GM12878 (cell line): ENCODE measurements around the gene PRDM2. TPM values are rescaled to one million over a fixed set of nuclear protein-coding genes. Genes with fewer than 3 reads are reported as not detected.
A peak's percentile ranks its signal among the peaks of the same experiment; 100 is the strongest.

Experiments used
- ATAC-seq: fragments of 200-7000 bp; cut with Tn5 transposase; 3 replicates; pipeline ENCODE4 v1.9.1; 2020; ENCODE audit warnings: mild to moderate bottlenecking, moderate library complexity
- BruUV-seq: library from RNA; stranded (reverse); fragments of 400-500 nt; replicated peaks from 2 replicates; lab custom pipeline; 2021; lab: Mats Ljungman, UMichigan
- CTCF ChIA-PET: fragments of 300-600 bp; sonication (Branson Sonifier 250); formaldehyde crosslinking; extraction: SDS; loops from one replicate; lab custom pipeline; 2021; ENCODE audit warnings: inconsistent platforms; lab: Yijun Ruan, JAX
- POLR2A ChIA-PET: fragments of 350-600 bp; formaldehyde crosslinking; extraction: SDS; loops from one replicate; lab custom pipeline; 2021; ENCODE audit warnings: inconsistent platforms; lab: Charles Lee
- RAD21 ChIA-PET: fragments of 300-600 bp; sonication (Branson Sonifier 250); formaldehyde crosslinking; loops from one replicate; lab custom pipeline; 2023; ENCODE audit warnings: antibody characterized with exemption; ENCODE audit not compliant: unreplicated experiment; lab: Charles Lee
- SMC1A ChIA-PET: fragments of 300-600 bp; sonication (Branson Sonifier 250); formaldehyde crosslinking; loops from one replicate; lab custom pipeline; 2023; ENCODE audit not compliant: unreplicated experiment, uncharacterized antibody; lab: Charles Lee
- DNase-seq: peaks from one replicate; pipeline ENCODE4 v3.0.0-alpha.2; 2011; ENCODE audit warnings: low read depth, low spot score
- FAIRE-seq: peaks from 3 replicates; lab custom pipeline; 2011; peaks lifted over from hg19 to GRCh38; lab: Jason Lieb, UNC
- H2AFZ ChIP-seq: 2 replicates; pipeline ENCODE4 v1.6.0; 2011; ENCODE audit warnings: low read depth, low read length, control low read depth; ENCODE audit not compliant: control insufficient read depth
- H3K27ac ChIP-seq: 2 replicates; pipeline ENCODE4 v1.5.1; 2011; ENCODE audit warnings: control low read depth; ENCODE audit not compliant: control insufficient read depth, insufficient read depth
- H3K27me3 ChIP-seq, 2 experiments: replicated peaks in 1 of 2; 2 replicates each; pipeline versions ENCODE4 v1.6.0 to v1.6.1; 2011; ENCODE audit warnings: low read length in 1 of 2; ENCODE audit not compliant: control insufficient read depth in 2 of 2, insufficient read depth in 2 of 2
- H3K36me3 ChIP-seq, 2 experiments: 2 replicates each; pipeline ENCODE4 v1.5.1; 2011; ENCODE audit warnings: low read length in 1 of 2; ENCODE audit not compliant: control insufficient read depth in 2 of 2, insufficient read depth in 2 of 2
- H3K4me1 ChIP-seq: 2 replicates; pipeline ENCODE4 v1.6.1; 2011; ENCODE audit warnings: mild to moderate bottlenecking, low read length, moderate library complexity, mixed read lengths; ENCODE audit not compliant: control insufficient read depth, insufficient read depth
- H3K4me2 ChIP-seq: 2 replicates; pipeline ENCODE4 v1.6.0; 2011; ENCODE audit warnings: control low read depth; ENCODE audit not compliant: control insufficient read depth, insufficient read depth
- H3K4me3 ChIP-seq: fragments of 200-600 bp; sonication (generic); 2 replicates; pipeline ENCODE4 v1.5.1; 2016
- H3K79me2 ChIP-seq: 2 replicates; pipeline ENCODE4 v1.6.0; 2011; ENCODE audit warnings: low read length; ENCODE audit not compliant: control insufficient read depth, insufficient read depth
- H3K9ac ChIP-seq: 2 replicates; pipeline ENCODE4 v1.8.0; 2011; ENCODE audit warnings: low read length, control low read depth, mixed read lengths; ENCODE audit not compliant: control insufficient read depth, insufficient read depth
- H3K9me3 ChIP-seq: replicated peaks from 3 replicates; pipeline ENCODE4 v1.5.1; 2011; ENCODE audit warnings: mild to moderate bottlenecking, low read length; ENCODE audit not compliant: control insufficient read depth, insufficient read depth
- H4K20me1 ChIP-seq: 2 replicates; pipeline ENCODE4 v1.6.0; 2011; ENCODE audit not compliant: control insufficient read depth, insufficient read depth
- BACH1 ChIP-seq: fragments of 450-650 bp; IDR thresholded peaks from 2 replicates; pipeline ENCODE4 v1.6.1; 2017; ENCODE audit warnings: mild to moderate bottlenecking, borderline replicate concordance
- BHLHE40 ChIP-seq, 2 experiments: fragments of 450-650 bp in 1 of 2; IDR thresholded peaks; 2 replicates each; pipeline ENCODE4 v1.6.1; 2011 to 2017; ENCODE audit warnings: low read depth in 2 of 2, borderline replicate concordance in 1 of 2, improper control_type of control experiment in 1 of 2, low read length in 1 of 2, mild to moderate bottlenecking in 1 of 2
- BRCA1 ChIP-seq: IDR thresholded peaks from 2 replicates; pipeline ENCODE4 v1.6.1; 2011; ENCODE audit warnings: low read depth, low read length, improper control_type of control experiment
- CREB1 ChIP-seq: IDR thresholded peaks from 2 replicates; pipeline ENCODE4 v1.6.1; 2012; ENCODE audit warnings: low read depth, mild to moderate bottlenecking, inconsistent platforms
- GABPA ChIP-seq: IDR thresholded peaks from 2 replicates; pipeline ENCODE4 v1.6.1; 2014; ENCODE audit warnings: antibody characterized with exemption, low read depth, mild to moderate bottlenecking, inconsistent platforms
- HSF1 ChIP-seq: fragments of 150-350 bp; IDR thresholded peaks from 2 replicates; pipeline ENCODE4 v1.6.1; 2014; ENCODE audit warnings: mild to moderate bottlenecking, low read depth, low read length
- IRF5 ChIP-seq: fragments of 450-650 bp; IDR thresholded peaks from 2 replicates; pipeline ENCODE4 v1.6.1; 2017; ENCODE audit warnings: borderline replicate concordance
- MAX ChIP-seq: IDR thresholded peaks from 2 replicates; pipeline ENCODE4 v1.6.1; 2012; ENCODE audit warnings: low read depth, low read length, improper control_type of control experiment
- NFYA ChIP-seq: IDR thresholded peaks from 2 replicates; pipeline ENCODE4 v1.6.1; 2011; ENCODE audit warnings: low read depth, mild to moderate bottlenecking, low read length, improper control_type of control experiment, borderline replicate concordance
- PKNOX1 ChIP-seq: fragments of 450-650 bp; IDR thresholded peaks from 2 replicates; pipeline ENCODE4 v1.6.1; 2016; ENCODE audit warnings: mild to moderate bottlenecking
- RUNX3 ChIP-seq: IDR thresholded peaks from 2 replicates; pipeline ENCODE4 v1.6.1; 2012; ENCODE audit warnings: low read length, inconsistent platforms
- SMC3 ChIP-seq: IDR thresholded peaks from 2 replicates; pipeline ENCODE4 v1.6.1; 2011; ENCODE audit warnings: low read length, improper control_type of control experiment, borderline replicate concordance
- TAF1 ChIP-seq: IDR thresholded peaks from 2 replicates; pipeline ENCODE4 v1.6.1; 2011; ENCODE audit warnings: mild to moderate bottlenecking, low read depth, low read length, borderline replicate concordance
- ZBTB40 ChIP-seq: fragments of 450-650 bp; IDR thresholded peaks from 2 replicates; pipeline ENCODE4 v1.6.1; 2016; ENCODE audit warnings: mild to moderate bottlenecking, moderate library complexity, borderline replicate concordance
- WGBS: methylation state at CpG from one replicate; pipeline ENCODE4 v1.1.6; 2016; ENCODE audit warnings: low lambda C conversion rate; ENCODE audit not compliant: insufficient replicate concordance, insufficient coverage; ENCODE audit errors: missing lambda C conversion rate; 5-methylcytosine and 5-hydroxymethylcytosine counted together
- in situ Hi-C: fragments of 300-500 bp; cut with MboI; formaldehyde crosslinking; loops from 9 replicates; pipeline ENCODE4 v1.14.3; 2018; ENCODE audit warnings: mixed read lengths
- intact Hi-C: fragments of 100-400 bp; cut with micrococcal nuclease; formaldehyde crosslinking; loops from one replicate; pipeline ENCODE4 v1.14.2; 2022; ENCODE audit not compliant: unreplicated experiment
- polyA plus RNA-seq, 11 experiments: library from polyadenylated mRNA; depleted of rRNA in 4 of 11; unstranded in 6 of 11; stranded (reverse) in 5 of 11; fragments of >200 nt; fragmentation: Nextera tagmentation in 4 of 11; fragmentation: Illumina TruSeq in 1 of 11; extraction: Ambion mirVana in 4 of 11; extraction: Trizol in 1 of 11; gene quantifications; 1 replicate in 1 of 11; 2 replicates in 10 of 11; pipeline versions ENCODE4 v1.2.1 to v1.2.3, GENCODE V29; 2011 to 2016; ENCODE audit warnings: inconsistent platforms in 2 of 11, missing spikeins in 2 of 11, low read depth in 1 of 11
- total RNA-seq, 4 experiments: library from RNA; depleted of rRNA in 3 of 4; stranded (reverse); fragments of >200 nt in 3 of 4; fragmentation: Illumina TruSeq in 1 of 4; extraction: Trizol in 1 of 4; gene quantifications; 2 replicates each; pipeline versions ENCODE4 v1.2.1 to v1.2.3, GENCODE V29; 2013 to 2021

PRDM2 gene
- total and polyA plus RNA-seq, 10 of the 15 experiments (the other 5 are each of a cell fraction or from before 2014, with no cell fraction given), result 8.4 to 45.1 (median 23.5) TPM

- Histone ChIP-seq H3K4me2 (no peak overlapping the region), H3K4me1 (no peaks in the 10 kb centered on the region), H3K27ac (no peak overlapping the region), H2AFZ (no peak overlapping the region), H3K36me3 (peaks cover 32 to 55% of the 10 kb centered on the region in 2 experiments), H3K27me3 (no peaks in the 10 kb centered on the region), H3K9me3 (no peaks in the 10 kb centered on the region), H3K9ac (no peak overlapping the region), H3K4me3 (no peak overlapping the region), H4K20me1 (peaks cover 4% of the 10 kb centered on the region; the same call in 1 of the 2 replicates), H3K79me2 (peaks cover 28% of the 10 kb centered on the region)
- FAIRE-seq (peak; percentile 41), ATAC-seq (no peak), DNase-seq (no peak)
- ChIA-PET POLR2A (interaction anchor here (1.1 kb wide), 1 partner anchor 13 kb away, joined by 3 read pairs; no protein-coding TSS in a partner anchor), CTCF (interaction anchor here (1.0 to 1.8 kb wide), 4 partner anchors 9 to 38 kb away, joined by 3 to 5 read pairs (median 4); no protein-coding TSS in a partner anchor), SMC1A (interaction anchor here (0.7 to 2.5 kb wide), 5 partner anchors 10 to 89 kb away, joined by 3 to 11 read pairs (median 3); no protein-coding TSS in a partner anchor), RAD21 (interaction anchor here (1.2 kb wide), 1 partner anchor 12 kb away, joined by 3 read pairs; no protein-coding TSS in a partner anchor)
- in situ Hi-C loops (no loop called here), intact Hi-C loops (no loop called here)
- 90% methylated on average over 20 of the region's 20 CpGs for WGBS
- BruUV-seq, result no TSS peak
- TF ChIP-seq TAF1 (no peak), RUNX3 (0 out of 2 replicates have a peak, but pooled peaks have one; percentile 36), SMC3 (no peak), ZBTB40 (no peak), NFYA (no peak), BACH1 (no peak), BHLHE40 (IDR thresholded peaks at IDR 0.05; ENCODE audit: borderline replicate concordance in 1 of 2, low read depth in 2 of 2, low read length in 1 of 2) (no peak), MAX (no peak), GABPA (no peak), BRCA1 (no peak), CREB1 (no peak), PKNOX1 (no peak), HSF1 (no peak), IRF5 (no peak)
Observed at GRCh38 chr1:13781907-13782633, 82.1 kb downstream of the PRDM2 start.
